ENCODE data around the gene SEMG1. TPM values are rescaled to one million over a fixed set of nuclear protein-coding genes. Genes with fewer than 3 reads are reported as not detected.
A peak's percentile ranks its signal among the peaks of the same experiment; 100 is the strongest.

SEMG1 gene
- total RNA-seq, 1 donor from 2014 or later: not detected

- no peaks in the 10 kb centered on the region for H3K27me3 ChIP-seq
- DNase-seq: peak; percentile 73
- intact Hi-C loops (cut with DNase I): no loop called here
- ATAC-seq: peak; percentile 90
- H3K4me3 ChIP-seq: peak within 1 kb of the TSS; percentile 48
- H3K9me3 ChIP-seq: no peaks in the 10 kb centered on the region
- H3K27ac ChIP-seq: peak within 1 kb of the TSS; percentile 77
- H3K36me3 ChIP-seq: no peaks in the 10 kb centered on the region
- peaks cover 6% of the 10 kb centered on the region for H3K4me1 ChIP-seq
- TF ChIP-seq, protein P1, sequence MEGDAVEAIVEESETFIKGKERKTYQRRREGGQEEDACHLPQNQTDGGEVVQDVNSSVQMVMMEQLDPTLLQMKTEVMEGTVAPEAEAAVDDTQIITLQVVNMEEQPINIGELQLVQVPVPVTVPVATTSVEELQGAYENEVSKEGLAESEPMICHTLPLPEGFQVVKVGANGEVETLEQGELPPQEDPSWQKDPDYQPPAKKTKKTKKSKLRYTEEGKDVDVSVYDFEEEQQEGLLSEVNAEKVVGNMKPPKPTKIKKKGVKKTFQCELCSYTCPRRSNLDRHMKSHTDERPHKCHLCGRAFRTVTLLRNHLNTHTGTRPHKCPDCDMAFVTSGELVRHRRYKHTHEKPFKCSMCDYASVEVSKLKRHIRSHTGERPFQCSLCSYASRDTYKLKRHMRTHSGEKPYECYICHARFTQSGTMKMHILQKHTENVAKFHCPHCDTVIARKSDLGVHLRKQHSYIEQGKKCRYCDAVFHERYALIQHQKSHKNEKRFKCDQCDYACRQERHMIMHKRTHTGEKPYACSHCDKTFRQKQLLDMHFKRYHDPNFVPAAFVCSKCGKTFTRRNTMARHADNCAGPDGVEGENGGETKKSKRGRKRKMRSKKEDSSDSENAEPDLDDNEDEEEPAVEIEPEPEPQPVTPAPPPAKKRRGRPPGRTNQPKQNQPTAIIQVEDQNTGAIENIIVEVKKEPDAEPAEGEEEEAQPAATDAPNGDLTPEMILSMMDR (IDR thresholded peaks at IDR 0.05): no peak
Observed at GRCh38 chr20:45254383-45255262, 47.8 kb downstream of the SEMG1 start, which contains the start of gene SLPI. SLPI (minus strand) TSS chr20:45254564; CDS start chr20:45254543, 21 bp downstream.

GRCh38 chr20:45257161-45257560, 50.3 kb downstream of the SEMG1 start:
- TF ChIP-seq, protein P1 (IDR thresholded peaks at IDR 0.05): no peak
- no peak for ATAC-seq
- intact Hi-C loops (cut with DNase I): no loop called here

DNA sequence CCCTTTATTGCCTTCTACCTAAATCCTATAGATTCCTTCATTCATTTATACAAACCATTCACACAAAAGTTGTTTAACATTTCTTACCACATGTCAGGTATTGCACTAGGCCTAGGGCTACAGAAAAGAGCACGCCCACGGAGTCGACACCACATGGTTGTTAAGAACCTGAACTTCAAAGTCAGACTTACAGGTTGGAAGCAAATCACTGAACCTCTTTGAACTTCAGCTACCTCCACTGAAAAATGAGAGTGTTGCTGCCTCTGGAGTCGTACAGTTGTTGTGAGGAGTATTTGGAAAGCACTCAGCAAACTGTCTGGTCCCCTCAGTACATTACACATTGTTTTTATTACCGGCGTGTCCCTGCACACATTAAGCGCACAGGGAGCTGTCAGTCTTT, 50.9 kb downstream of the SEMG1 start:
- TF ChIP-seq, protein P1 (IDR thresholded peaks at IDR 0.05): no peak
- DNase-seq: no peak
- Histone ChIP-seq H3K27me3 (no peaks in the 10 kb centered on the region), H3K4me3 (no peak overlapping the region), H3K27ac (no peak overlapping the region), H3K9me3 (no peaks in the 10 kb centered on the region), H3K4me1 (peaks cover 6% of the 10 kb centered on the region), H3K36me3 (no peaks in the 10 kb centered on the region)
- no peak for ATAC-seq
- intact Hi-C loops (cut with DNase I): no loop called here

More at GRCh38 chr20:45257161-45257560, 50.3 kb downstream of the SEMG1 start:
- Histone ChIP-seq H3K4me1 (peaks cover 6% of the 10 kb centered on the region), H3K27ac (no peak overlapping the region), H3K4me3 (no peak overlapping the region), H3K36me3 (no peaks in the 10 kb centered on the region), H3K9me3 (no peaks in the 10 kb centered on the region), H3K27me3 (no peaks in the 10 kb centered on the region)
- DNase-seq: no peak

GRCh38 chr20:45258259-45258658, 51.4 kb downstream of the SEMG1 start:
- Histone ChIP-seq H3K4me3 (no peak overlapping the region), H3K27ac (no peak overlapping the region), H3K4me1 (peaks cover 6% of the 10 kb centered on the region), H3K36me3 (no peaks in the 10 kb centered on the region), H3K27me3 (no peaks in the 10 kb centered on the region), H3K9me3 (no peaks in the 10 kb centered on the region)
- intact Hi-C loops (cut with DNase I): no loop called here
- no peak for ATAC-seq
- TF ChIP-seq, protein P1 (IDR thresholded peaks at IDR 0.05): no peak
- no peak for DNase-seq

GRCh38 chr20:45258664-45259063, 51.8 kb downstream of the SEMG1 start:
- Histone ChIP-seq H3K4me3 (no peak overlapping the region), H3K4me1 (peaks cover 6% of the 10 kb centered on the region), H3K27me3 (no peaks in the 10 kb centered on the region), H3K36me3 (no peaks in the 10 kb centered on the region), H3K27ac (no peak overlapping the region), H3K9me3 (no peaks in the 10 kb centered on the region)
- DNase-seq: no peak
- ATAC-seq: no peak
- TF ChIP-seq, protein P1 (IDR thresholded peaks at IDR 0.05): no peak
- intact Hi-C loops (cut with DNase I): no loop called here

Other genes starting within 250 kb of the SEMG1 start
- 16.0 TPM for gene TOMM34, start 246.6 kb upstream of the SEMG1 start, total RNA-seq
- 52.6 TPM for gene STK4, start 240.5 kb upstream of the SEMG1 start, total RNA-seq
- 1.6 TPM for gene KCNS1, start 105.9 kb upstream of the SEMG1 start, total RNA-seq
- 1.3 TPM for gene WFDC5, start 91.9 kb upstream of the SEMG1 start, total RNA-seq
- gene WFDC12, start 82.6 kb upstream of the SEMG1 start, total RNA-seq: 1.8 TPM
- 4.1 TPM for gene PI3, start 32.1 kb upstream of the SEMG1 start, total RNA-seq
- gene SEMG2, start 14.3 kb downstream of the SEMG1 start, total RNA-seq: not detected
- gene SLPI, start 47.5 kb downstream of the SEMG1 start, total RNA-seq: 966 TPM
- gene RBPJL, start 99.8 kb downstream of the SEMG1 start, total RNA-seq: not detected
- 0.29 TPM for gene MATN4, start 101.3 kb downstream of the SEMG1 start, total RNA-seq
- 345 TPM for gene SDC4, start 141.4 kb downstream of the SEMG1 start, total RNA-seq
- gene SYS1, start 156.1 kb downstream of the SEMG1 start, total RNA-seq: 46.5 TPM
- not detected for gene TP53TG5, start 171.3 kb downstream of the SEMG1 start, total RNA-seq
- gene DBNDD2, start 201.3 kb downstream of the SEMG1 start, total RNA-seq: 66.2 TPM
- gene PIGT, start 209.1 kb downstream of the SEMG1 start, total RNA-seq: 66.3 TPM